B cell (primary cell): ENCODE measurements around the gene ESPN. TPM values are rescaled to one million over a fixed set of nuclear protein-coding genes. Genes with fewer than 3 reads are reported as not detected.

ENCODE experiments used
- ATAC-seq: fragments of 200-7000 bp; cut with Tn5 transposase; one replicate; pipeline ENCODE4 v1.10.0; 2021; ENCODE audit warnings: low read depth, mild to moderate bottlenecking, moderate number of reproducible peaks, moderate library complexity
- CTCF ChIA-PET: fragments of 350-600 bp; sonication (Branson Sonifier 250); formaldehyde crosslinking; loops from one replicate; lab custom pipeline; 2021; ENCODE audit warnings: antibody characterized with exemption, inconsistent platforms; lab: Charles Lee
- POLR2A ChIA-PET: fragments of 350-600 bp; sonication (Branson Sonifier 250); formaldehyde crosslinking; loops from one replicate; lab custom pipeline; 2021; ENCODE audit warnings: antibody characterized with exemption; lab: Charles Lee
- DNase-seq: peaks from one replicate; pipeline ENCODE4 v3.0.0; 2013
- H2AFZ ChIP-seq: 2 replicates; pipeline ENCODE4 v1.6.1; 2012; ENCODE audit warnings: mild to moderate bottlenecking, low read depth, low read length; ENCODE audit not compliant: insufficient read depth, poor library complexity, severe bottlenecking
- H3K27ac ChIP-seq, 2 donors: 1 replicate in 1 of 2; 2 replicates in 1 of 2; pipeline ENCODE4 v1.5.1; 2012 to 2013; ENCODE audit warnings: low read length in 2 of 2, mild to moderate bottlenecking in 2 of 2, moderate library complexity in 1 of 2
- H3K27me3 ChIP-seq, 4 experiments: fragments of 200-600 bp in 1 of 4; sonication (generic) in 1 of 4; replicated peaks in 1 of 4; 1 replicate in 2 of 4; 2 replicates in 2 of 4; pipeline versions ENCODE4 v1.6.1 to v1.7.0; 2013 to 2016; ENCODE audit warnings: low read length in 3 of 4, mild to moderate bottlenecking in 2 of 4, mixed read lengths in 1 of 4, moderate library complexity in 1 of 4; ENCODE audit not compliant: insufficient read depth in 4 of 4, control insufficient read depth in 3 of 4; ENCODE audit errors: control extremely low read depth in 1 of 4
- H3K36me3 ChIP-seq, 2 experiments: replicated peaks in 1 of 2; 1 replicate in 1 of 2; 2 replicates in 1 of 2; pipeline versions ENCODE4 v1.6.1 to v1.7.1; 2013; ENCODE audit warnings: low read length in 1 of 2; ENCODE audit not compliant: insufficient read depth in 2 of 2, control insufficient read depth in 1 of 2; ENCODE audit errors: control extremely low read depth in 1 of 2, extremely low read depth in 1 of 2
- H3K4me1 ChIP-seq, 2 donors: fragments of 200-600 bp in 1 of 2; sonication (generic) in 1 of 2; 1 replicate in 1 of 2; 2 replicates in 1 of 2; pipeline versions ENCODE4 v1.5.1 to v1.6.1; 2013 to 2017; ENCODE audit warnings: low read length in 2 of 2; ENCODE audit not compliant: control insufficient read depth in 2 of 2, insufficient read depth in 2 of 2
- H3K4me2 ChIP-seq: replicated peaks from 2 replicates; pipeline ENCODE3; 2012; ENCODE audit warnings: mild to moderate bottlenecking, low read depth, low read length; ENCODE audit not compliant: poor library complexity, severe bottlenecking
- H3K4me3 ChIP-seq, 5 experiments: fragments of 200-600 bp in 1 of 5; sonication (generic) in 1 of 5; 1 replicate in 3 of 5; 2 replicates in 2 of 5; pipeline versions ENCODE4 v1.5.1 to v1.7.0; 2011 to 2016; ENCODE audit warnings: low read length in 4 of 5, mild to moderate bottlenecking in 4 of 5, low read depth in 2 of 5, control low read depth in 1 of 5, moderate library complexity in 1 of 5; ENCODE audit not compliant: insufficient read depth in 1 of 5; ENCODE audit errors: control extremely low read depth in 1 of 5, extremely low read depth in 1 of 5
- H3K79me2 ChIP-seq: fragments of 200-600 bp; sonication (generic); one replicate; pipeline ENCODE4 v1.6.0; 2016; ENCODE audit warnings: low read length; ENCODE audit not compliant: control insufficient read depth, insufficient read depth
- H3K9ac ChIP-seq: fragments of 200-600 bp; sonication (generic); 2 replicates; pipeline ENCODE4 v1.6.1; 2017; ENCODE audit warnings: mild to moderate bottlenecking, low read length, moderate library complexity
- H3K9me3 ChIP-seq, 3 donors: one replicate each; pipeline versions ENCODE4 v1.6.1 to v1.7.1; 2013; ENCODE audit warnings: low read length in 2 of 3; ENCODE audit not compliant: control insufficient read depth in 2 of 3, insufficient read depth in 1 of 3; ENCODE audit errors: control extremely low read depth in 1 of 3
- H4K20me1 ChIP-seq: 2 replicates; pipeline ENCODE4 v1.6.0; 2012; ENCODE audit warnings: mild to moderate bottlenecking, low read length; ENCODE audit not compliant: insufficient read depth, control insufficient read depth, poor library complexity, severe bottlenecking
- H3K27ac Mint-ChIP-seq: one replicate; pipeline ENCODE4 v1.8.0; 2021; ENCODE audit warnings: mixed read lengths
- H3K27me3 Mint-ChIP-seq: one replicate; pipeline ENCODE4 v1.8.0; 2021; ENCODE audit warnings: mixed read lengths
- H3K4me1 Mint-ChIP-seq: one replicate; pipeline ENCODE4 v1.8.0; 2021; ENCODE audit warnings: mixed read lengths
- H3K4me3 Mint-ChIP-seq: one replicate; pipeline ENCODE4 v1.8.0; 2021; ENCODE audit warnings: mixed read lengths
- H3K9me3 Mint-ChIP-seq: one replicate; pipeline ENCODE4 v1.8.0; 2022; ENCODE audit warnings: mixed read lengths; ENCODE audit not compliant: insufficient read depth
- EZH2 ChIP-seq: IDR thresholded peaks from 2 replicates; pipeline ENCODE4 v1.6.1; 2012; ENCODE audit warnings: borderline replicate concordance, low read depth, mild to moderate bottlenecking, moderate library complexity, low read length; ENCODE audit not compliant: insufficient read depth, poor library complexity, severe bottlenecking
- WGBS: methylation state at CpG from one replicate; pipeline ENCODE4 v1.1.5; 2013; ENCODE audit warnings: missing lambda C conversion rate; ENCODE audit not compliant: insufficient coverage; 5-methylcytosine and 5-hydroxymethylcytosine counted together
- intact Hi-C: fragments of 100-400 bp; cut with micrococcal nuclease; formaldehyde crosslinking; loops from one replicate; pipeline ENCODE4 v1.10.0; 2022
- polyA plus RNA-seq: library from polyadenylated mRNA; depleted of rRNA; stranded (reverse); fragments of >200 nt; gene quantifications from 2 replicates; pipeline ENCODE4 v1.2.3, GENCODE V29; 2012
- total RNA-seq, 2 donors: library from RNA; stranded (reverse); fragments of 120-200 nt in 1 of 2; gene quantifications; 1 replicate in 1 of 2; 2 replicates in 1 of 2; pipeline versions ENCODE4 v1.2.3 to v1.2.4, GENCODE V29; 2013 to 2022
- TF ChIP-seq, protein P1 (sequence below): fragments of 200-600 bp; IDR thresholded peaks from one replicate; pipeline ENCODE4 v1.8.0; 2022; ENCODE audit warnings: antibody characterized with exemption, mild to moderate bottlenecking

ESPN gene
- total and polyA plus RNA-seq, 2 donors (not counting 1 experiment from before 2014, with no cell fraction given) = 0.19 to 0.25 TPM

DNA sequence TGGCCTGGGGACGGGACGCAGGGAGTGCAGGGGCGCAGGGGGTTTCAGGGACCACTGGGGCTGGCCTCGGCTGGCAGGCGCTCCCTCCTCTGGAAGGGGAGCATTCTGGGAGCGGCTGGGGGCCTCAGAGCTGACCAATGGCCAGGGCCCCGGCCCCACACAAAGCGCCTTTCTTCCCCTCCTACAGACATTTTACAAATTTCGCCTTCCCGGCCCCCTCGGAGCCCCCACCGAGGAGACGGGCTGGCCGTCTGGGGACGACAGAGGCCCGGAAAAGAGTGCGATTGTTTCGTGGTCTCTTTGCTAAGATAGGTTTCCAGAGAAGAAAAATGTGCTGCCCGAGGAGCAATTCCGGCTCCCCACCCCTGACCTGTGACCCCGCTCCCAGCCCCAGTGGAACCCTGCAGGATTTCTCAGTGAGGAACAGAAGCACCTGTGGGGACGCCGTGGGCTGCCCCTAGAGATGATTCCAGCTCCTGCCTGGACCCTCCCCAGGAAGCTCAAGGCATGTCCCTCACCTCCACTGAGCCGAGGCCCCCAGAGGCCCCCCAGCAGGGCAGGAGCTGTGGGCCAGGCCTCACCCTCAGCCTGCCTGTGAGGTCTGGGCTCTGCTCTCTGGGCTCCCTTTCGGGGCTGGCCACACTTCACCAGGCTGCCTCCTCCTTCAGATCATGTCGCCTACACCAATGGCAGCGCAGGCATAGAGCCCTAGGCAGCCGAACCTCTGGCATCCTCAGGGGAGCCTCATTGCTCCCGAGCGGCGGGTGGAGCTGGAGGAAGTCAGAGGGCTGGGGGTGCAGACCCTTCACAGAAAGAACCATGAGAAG is 81.8 kb downstream of the ESPN start:
- H3K9me3 ChIP-seq = no peaks in the 10 kb centered on the region
- no peak overlapping the region for H3K4me3 ChIP-seq
- CTCF ChIA-PET = interaction anchor here (1.1 to 1.4 kb wide), 2 partner anchors 16 to 138 kb away, joined by 3 to 4 read pairs; no protein-coding TSS in a partner anchor
- no peak overlapping the region for H3K4me2 ChIP-seq
- no peaks in the 10 kb centered on the region for H3K36me3 ChIP-seq
- Mint-ChIP-seq H3K4me1 (no peaks in the 10 kb centered on the region), H3K9me3 (no peaks in the 10 kb centered on the region), H3K4me3 (no peak overlapping the region), H3K27me3 (peaks cover 11% of the 10 kb centered on the region), H3K27ac (no peak overlapping the region)
- H3K27ac ChIP-seq = no peak overlapping the region
- DNase-seq (no peak), ATAC-seq (no peak)
- TF ChIP-seq, protein P1, sequence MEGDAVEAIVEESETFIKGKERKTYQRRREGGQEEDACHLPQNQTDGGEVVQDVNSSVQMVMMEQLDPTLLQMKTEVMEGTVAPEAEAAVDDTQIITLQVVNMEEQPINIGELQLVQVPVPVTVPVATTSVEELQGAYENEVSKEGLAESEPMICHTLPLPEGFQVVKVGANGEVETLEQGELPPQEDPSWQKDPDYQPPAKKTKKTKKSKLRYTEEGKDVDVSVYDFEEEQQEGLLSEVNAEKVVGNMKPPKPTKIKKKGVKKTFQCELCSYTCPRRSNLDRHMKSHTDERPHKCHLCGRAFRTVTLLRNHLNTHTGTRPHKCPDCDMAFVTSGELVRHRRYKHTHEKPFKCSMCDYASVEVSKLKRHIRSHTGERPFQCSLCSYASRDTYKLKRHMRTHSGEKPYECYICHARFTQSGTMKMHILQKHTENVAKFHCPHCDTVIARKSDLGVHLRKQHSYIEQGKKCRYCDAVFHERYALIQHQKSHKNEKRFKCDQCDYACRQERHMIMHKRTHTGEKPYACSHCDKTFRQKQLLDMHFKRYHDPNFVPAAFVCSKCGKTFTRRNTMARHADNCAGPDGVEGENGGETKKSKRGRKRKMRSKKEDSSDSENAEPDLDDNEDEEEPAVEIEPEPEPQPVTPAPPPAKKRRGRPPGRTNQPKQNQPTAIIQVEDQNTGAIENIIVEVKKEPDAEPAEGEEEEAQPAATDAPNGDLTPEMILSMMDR = no peak
- no peak for TF ChIP-seq EZH2
- intact Hi-C loops = no loop called here
- H3K4me1 ChIP-seq = peaks cover 0 to 10% of the 10 kb centered on the region in 2 donors
- no peaks in the 10 kb centered on the region for H4K20me1 ChIP-seq
- POLR2A ChIA-PET = no interaction called here
- WGBS = 90% methylated on average over 31 of the region's 31 CpGs
- H3K27me3 ChIP-seq = peaks cover 0 to 8% (median 1%) of the 10 kb centered on the region in 4 experiments
- H3K79me2 ChIP-seq = no peaks in the 10 kb centered on the region
- H3K9ac ChIP-seq = no peak overlapping the region
- H2AFZ ChIP-seq = no peak overlapping the region

DNA sequence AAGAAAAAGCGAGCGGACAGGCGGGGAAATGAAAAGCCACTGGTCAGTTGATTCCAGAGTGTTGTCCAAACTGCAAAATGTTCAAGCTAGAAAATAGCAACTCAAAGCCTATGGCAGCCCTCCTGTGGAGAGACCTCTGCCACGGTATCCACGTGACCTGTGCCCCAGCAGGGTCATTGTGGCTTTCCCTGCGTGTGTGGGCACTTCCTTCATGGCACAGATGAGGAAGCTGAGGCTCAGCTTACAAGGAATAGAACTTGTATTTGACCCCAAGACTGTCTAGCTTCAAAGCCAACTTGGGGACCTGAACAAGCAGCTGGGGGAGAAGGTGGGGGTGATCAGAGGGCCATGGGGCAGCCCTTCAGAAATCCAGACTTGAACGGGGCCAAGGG is 82.5 kb downstream of the ESPN start:
- Histone ChIP-seq H2AFZ (no peak overlapping the region), H3K27ac (no peak overlapping the region), H3K79me2 (no peaks in the 10 kb centered on the region), H3K36me3 (no peaks in the 10 kb centered on the region), H3K27me3 (peaks cover 0 to 5% (median 1%) of the 10 kb centered on the region in 4 experiments), H3K9me3 (no peaks in the 10 kb centered on the region), H3K4me2 (no peak overlapping the region), H3K9ac (no peak overlapping the region), H3K4me1 (peaks cover 0 to 10% of the 10 kb centered on the region in 2 donors), H4K20me1 (no peaks in the 10 kb centered on the region), H3K4me3 (no peak overlapping the region)
- H3K27me3 Mint-ChIP-seq = peaks cover 10% of the 10 kb centered on the region
- POLR2A ChIA-PET = no interaction called here
- no peak overlapping the region for H3K27ac Mint-ChIP-seq
- 58% methylated on average over 7 of the region's 7 CpGs for WGBS
- TF ChIP-seq EZH2 = no peak
- TF ChIP-seq, protein P1 = no peak
- no peak for ATAC-seq
- intact Hi-C loops = no loop called here
- H3K9me3 Mint-ChIP-seq = no peaks in the 10 kb centered on the region
- no peaks in the 10 kb centered on the region for H3K4me1 Mint-ChIP-seq
- CTCF ChIA-PET = interaction anchor here (1.1 to 1.4 kb wide), 2 partner anchors 17 to 137 kb away, joined by 3 to 4 read pairs; no protein-coding TSS in a partner anchor
- no peak overlapping the region for H3K4me3 Mint-ChIP-seq
- no peak for DNase-seq
